ENCODE results near the gene ZFP37. TPM values are rescaled to one million over a fixed set of nuclear protein-coding genes. Genes with fewer than 3 reads are reported as not detected.

Gene ZFP37
- total and polyA plus RNA-seq, 9 donors: 3.7 to 11.4 (median 6.4) TPM

GRCh38 chr9:113005777-113006176 is 50.7 kb downstream of the ZFP37 start:
- Histone ChIP-seq H3K9me3 (peaks cover 0 to 8% of the 10 kb centered on the region in 2 donors), H3K4me3 (no peak overlapping the region), H3K27ac (no peak overlapping the region), H3K36me3 (no peaks in the 10 kb centered on the region), H3K27me3 (no peaks in the 10 kb centered on the region), H3K4me1 (ENCODE audit: insufficient read depth) (no peaks in the 10 kb centered on the region)
- no peak for DNase-seq
- WGBS, 3 donors: 48 to 85% (median 77%) methylated on average over 1 of the region's 1 CpG
- intact Hi-C loops (cut with DNase I): no loop called here
- TF ChIP-seq, protein P1, sequence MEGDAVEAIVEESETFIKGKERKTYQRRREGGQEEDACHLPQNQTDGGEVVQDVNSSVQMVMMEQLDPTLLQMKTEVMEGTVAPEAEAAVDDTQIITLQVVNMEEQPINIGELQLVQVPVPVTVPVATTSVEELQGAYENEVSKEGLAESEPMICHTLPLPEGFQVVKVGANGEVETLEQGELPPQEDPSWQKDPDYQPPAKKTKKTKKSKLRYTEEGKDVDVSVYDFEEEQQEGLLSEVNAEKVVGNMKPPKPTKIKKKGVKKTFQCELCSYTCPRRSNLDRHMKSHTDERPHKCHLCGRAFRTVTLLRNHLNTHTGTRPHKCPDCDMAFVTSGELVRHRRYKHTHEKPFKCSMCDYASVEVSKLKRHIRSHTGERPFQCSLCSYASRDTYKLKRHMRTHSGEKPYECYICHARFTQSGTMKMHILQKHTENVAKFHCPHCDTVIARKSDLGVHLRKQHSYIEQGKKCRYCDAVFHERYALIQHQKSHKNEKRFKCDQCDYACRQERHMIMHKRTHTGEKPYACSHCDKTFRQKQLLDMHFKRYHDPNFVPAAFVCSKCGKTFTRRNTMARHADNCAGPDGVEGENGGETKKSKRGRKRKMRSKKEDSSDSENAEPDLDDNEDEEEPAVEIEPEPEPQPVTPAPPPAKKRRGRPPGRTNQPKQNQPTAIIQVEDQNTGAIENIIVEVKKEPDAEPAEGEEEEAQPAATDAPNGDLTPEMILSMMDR (IDR thresholded peaks at IDR 0.05): no peak
- no peak for TF ChIP-seq EP300 (IDR thresholded peaks at IDR 0.05)
- no peak for TF ChIP-seq POLR2A (IDR thresholded peaks at IDR 0.05)

DNA sequence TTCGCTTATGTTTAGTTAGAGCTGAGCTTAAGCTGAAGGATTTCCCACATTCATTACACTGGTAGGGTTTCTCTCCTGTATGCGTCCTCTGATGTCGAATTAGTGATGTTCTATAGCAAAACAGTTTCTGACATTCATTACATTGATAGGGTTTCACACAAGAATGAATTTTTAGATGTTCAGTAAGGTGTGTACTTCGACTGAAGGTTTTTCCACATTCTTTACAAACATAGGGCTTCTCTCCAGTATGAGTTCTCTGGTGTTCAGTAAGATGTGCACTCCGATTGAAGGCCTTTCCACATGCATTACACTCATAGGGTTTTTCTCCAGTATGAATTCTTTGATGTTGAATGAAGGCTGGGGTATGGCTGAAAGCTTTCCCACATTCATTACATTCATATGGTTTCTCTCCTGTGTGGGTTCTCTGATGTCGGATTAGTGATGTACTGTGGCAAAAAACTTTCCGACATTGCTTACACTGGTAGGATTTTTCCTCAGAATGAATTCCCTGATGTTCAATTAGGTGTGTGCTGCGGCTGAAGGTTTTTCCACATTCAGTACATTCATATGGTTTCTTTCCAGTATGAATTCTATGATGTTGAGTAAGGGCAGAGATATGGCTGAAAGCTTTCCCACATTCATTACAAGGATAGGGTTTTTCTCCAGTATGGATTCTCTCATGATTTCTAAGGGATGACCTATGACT is 59.1 kb downstream of the ZFP37 start:
- DNase-seq: no peak
- TF ChIP-seq EP300 (IDR thresholded peaks at IDR 0.05) (no peak), POLR2A (IDR thresholded peaks at IDR 0.05) (no peak)
- TF ChIP-seq, protein P1 (IDR thresholded peaks at IDR 0.05): no peak
- no peak overlapping the region for H3K4me3 ChIP-seq
- intact Hi-C loops (cut with DNase I): no loop called here
- 95 to 97% (median 96%) methylated on average over 8 of the region's 8 CpGs for WGBS, 3 donors
- H3K9me3 ChIP-seq: peaks cover 4 to 24% of the 10 kb centered on the region in 2 donors
- no peaks in the 10 kb centered on the region for H3K4me1 ChIP-seq (ENCODE audit: insufficient read depth)
- H3K36me3 ChIP-seq: no peaks in the 10 kb centered on the region
- no peaks in the 10 kb centered on the region for H3K27me3 ChIP-seq
- no peak overlapping the region for H3K27ac ChIP-seq

Other genes with a start within 250 kb of the ZFP37 start
- gene SLC46A2, start 165.8 kb downstream of the ZFP37 start, total RNA-seq: under 1 TPM in 2 of 7 donors, not detected in 5; 0.12 to 0.95 TPM
- gene SLC46A2, start 165.8 kb downstream of the ZFP37 start, polyA plus RNA-seq: 1 to 10 TPM in 1 of 2 donors, under 1 TPM in 1; 0.04 to 1.2 TPM
- gene ZNF883, start 44.5 kb downstream of the ZFP37 start, total RNA-seq: 1 to 10 TPM in 6 of 7 donors, under 1 TPM in 1; 0.97 to 3.8 (median 2.5) TPM
- gene ZNF883, start 44.5 kb downstream of the ZFP37 start, polyA plus RNA-seq: 1 to 10 TPM; 1.1 to 2.1 TPM
- gene SLC31A2, start 94.3 kb upstream of the ZFP37 start, total RNA-seq: 10 to 100 TPM in 2 of 7 donors, 1 to 10 TPM in 5; 3.4 to 21.1 (median 6.0) TPM
- 10 to 100 TPM in 1 of 2 donors, 1 to 10 TPM in 1; 5.5 to 15.7 TPM for gene SLC31A2, start 94.3 kb upstream of the ZFP37 start, polyA plus RNA-seq
- 10 to 100 TPM; 11.9 to 32.9 (median 20.2) TPM for gene FKBP15, start 164.6 kb upstream of the ZFP37 start, total RNA-seq
- 10 to 100 TPM; 10.9 to 29.0 TPM for gene FKBP15, start 164.6 kb upstream of the ZFP37 start, polyA plus RNA-seq
- 10 to 100 TPM in 5 of 7 donors, 1 to 10 TPM in 2; 6.6 to 18.7 (median 12.5) TPM for gene SLC31A1, start 164.8 kb upstream of the ZFP37 start, total RNA-seq
- gene SLC31A1, start 164.8 kb upstream of the ZFP37 start, polyA plus RNA-seq: 10 to 100 TPM in 1 of 2 donors, 1 to 10 TPM in 1; 5.3 to 24.1 TPM
- 10 to 100 TPM; 24.2 to 40.0 (median 27.5) TPM for gene CDC26, start 218.8 kb upstream of the ZFP37 start, total RNA-seq
- gene CDC26, start 218.8 kb upstream of the ZFP37 start, polyA plus RNA-seq: 10 to 100 TPM; 27.7 to 57.3 TPM
- 10 to 100 TPM; 12.5 to 30.8 (median 22.3) TPM for gene PRPF4, start 218.9 kb upstream of the ZFP37 start, total RNA-seq
- gene PRPF4, start 218.9 kb upstream of the ZFP37 start, polyA plus RNA-seq: 10 to 100 TPM; 13.9 to 28.9 TPM
- 1 to 10 TPM in 1 of 7 donors, under 1 TPM in 2, not detected in 4; 0.38 to 1.3 (median 0.57) TPM for gene RNF183, start 246.7 kb upstream of the ZFP37 start, total RNA-seq
- under 1 TPM in 1 of 2 donors, not detected in 1; 0.06 TPM for gene RNF183, start 246.7 kb upstream of the ZFP37 start, polyA plus RNA-seq

Data from ovary (tissue), 9 donors.